Ishikawa (cell line): ENCODE data around the gene DPM1.

ENCODE experiments used
- CEBPB ChIP-seq: IDR thresholded peaks from 2 replicates; pipeline ENCODE4 v1.6.1; 2012
- CREB1 ChIP-seq: IDR thresholded peaks from 2 replicates; pipeline ENCODE4 v1.6.1; 2012; ENCODE audit warnings: low read depth
- YY1 ChIP-seq: IDR thresholded peaks from 2 replicates; pipeline ENCODE4 v1.6.1; 2012; ENCODE audit warnings: low read depth
- ZBTB7A ChIP-seq: IDR thresholded peaks from 2 replicates; pipeline ENCODE4 v1.6.1; 2012; ENCODE audit warnings: low read depth

- TF ChIP-seq CREB1 (no peak), YY1 (no peak), CEBPB (no peak), ZBTB7A (no peak)
Measured at GRCh38 chr20:50916257-50916656, 42.1 kb downstream of the DPM1 start.
